Mucosa of rectum (tissue), 2 donors: Measurements from ENCODE around the gene PAWR.

Experiments used
- H3K27ac ChIP-seq, 2 donors: one replicate each; pipeline ENCODE4 v1.7.0; 2013; ENCODE audit warnings: inconsistent platforms in 2 of 2, low read depth in 2 of 2, low read length in 2 of 2
- H3K27me3 ChIP-seq, 2 donors: one replicate each; pipeline ENCODE4 v1.7.0; 2013; ENCODE audit warnings: low read length in 2 of 2; ENCODE audit not compliant: control insufficient read depth in 2 of 2, insufficient read depth in 2 of 2
- H3K36me3 ChIP-seq, 2 donors: one replicate each; pipeline ENCODE4 v1.7.0; 2013; ENCODE audit warnings: low read length in 2 of 2; ENCODE audit not compliant: control insufficient read depth in 2 of 2, insufficient read depth in 2 of 2
- H3K4me1 ChIP-seq, 2 donors: one replicate each; pipeline ENCODE4 v1.7.0; 2013; ENCODE audit warnings: low read length in 2 of 2, mild to moderate bottlenecking in 1 of 2; ENCODE audit not compliant: control insufficient read depth in 2 of 2, insufficient read depth in 2 of 2
- H3K4me3 ChIP-seq, 2 donors: one replicate each; pipeline ENCODE4 v1.7.0; 2013; ENCODE audit warnings: low read length in 2 of 2
- H3K9ac ChIP-seq, 2 donors: one replicate each; pipeline ENCODE4 v1.7.0; 2013; ENCODE audit warnings: low read length in 2 of 2, low read depth in 1 of 2, mild to moderate bottlenecking in 1 of 2
- H3K9me3 ChIP-seq, 2 donors: one replicate each; pipeline ENCODE4 v1.7.0; 2013; ENCODE audit warnings: low read length in 2 of 2; ENCODE audit not compliant: control insufficient read depth in 2 of 2
- donor health status: healthy.
- donor health status: Normal muscosa, but diverticular disease.

The PAWR gene, protein sequence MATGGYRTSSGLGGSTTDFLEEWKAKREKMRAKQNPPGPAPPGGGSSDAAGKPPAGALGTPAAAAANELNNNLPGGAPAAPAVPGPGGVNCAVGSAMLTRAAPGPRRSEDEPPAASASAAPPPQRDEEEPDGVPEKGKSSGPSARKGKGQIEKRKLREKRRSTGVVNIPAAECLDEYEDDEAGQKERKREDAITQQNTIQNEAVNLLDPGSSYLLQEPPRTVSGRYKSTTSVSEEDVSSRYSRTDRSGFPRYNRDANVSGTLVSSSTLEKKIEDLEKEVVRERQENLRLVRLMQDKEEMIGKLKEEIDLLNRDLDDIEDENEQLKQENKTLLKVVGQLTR

GRCh38 chr12:79690638-79691510 is at the start of gene PAWR:
Gene PAWR (minus strand): TSS chr12:79690964. CDS start chr12:79690244, 720 bp downstream.
- no peaks in the 10 kb centered on the region for H3K9me3 ChIP-seq
- peak within 1 kb of the TSS; percentile 90 to 95 for H3K4me3 ChIP-seq
- peaks cover 4 to 9% of the 10 kb centered on the region in 2 donors for H3K4me1 ChIP-seq
- H3K27me3 ChIP-seq = no peaks in the 10 kb centered on the region
- H3K36me3 ChIP-seq = no peaks in the 10 kb centered on the region
- H3K9ac ChIP-seq = peak within 1 kb of the TSS; percentile 66 to 92
- H3K27ac ChIP-seq = peak within 1 kb of the TSS; percentile 88 to 98

- Histone ChIP-seq H3K9ac (no peak overlapping the region), H3K4me1 (no peaks in the 10 kb centered on the region), H3K27ac (no peak overlapping the region), H3K36me3 (no peaks in the 10 kb centered on the region), H3K4me3 (no peak overlapping the region), H3K9me3 (no peaks in the 10 kb centered on the region), H3K27me3 (no peaks in the 10 kb centered on the region)
Measured at GRCh38 chr12:79737875-79738718, 47.3 kb upstream of the PAWR start.

DNA sequence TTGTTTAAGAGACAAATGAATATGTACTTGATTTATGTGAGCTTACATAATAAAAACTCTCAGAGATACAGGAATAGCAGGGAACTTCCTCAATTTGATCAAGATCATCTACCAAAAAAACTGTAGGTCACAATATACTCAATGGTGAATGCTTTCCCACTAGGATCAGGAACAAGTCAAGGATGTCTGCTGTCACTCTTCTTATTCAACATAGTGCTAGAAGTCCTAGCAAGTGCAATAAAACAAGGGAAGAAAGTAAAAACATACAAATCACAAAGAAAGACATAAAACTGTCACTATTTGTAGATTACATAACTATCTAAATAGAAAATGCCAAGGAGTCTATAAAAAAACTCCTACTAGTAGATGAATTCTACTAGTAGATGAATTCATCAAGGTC is 41.9 kb upstream of the PAWR start:
- H3K36me3 ChIP-seq = no peaks in the 10 kb centered on the region
- no peak overlapping the region for H3K27ac ChIP-seq
- no peak overlapping the region for H3K4me3 ChIP-seq
- no peaks in the 10 kb centered on the region for H3K27me3 ChIP-seq
- no peaks in the 10 kb centered on the region for H3K9me3 ChIP-seq
- no peaks in the 10 kb centered on the region for H3K4me1 ChIP-seq
- no peak overlapping the region for H3K9ac ChIP-seq

GRCh38 chr12:79725987-79726386 is 35.2 kb upstream of the PAWR start:
- Histone ChIP-seq H3K4me1 (no peaks in the 10 kb centered on the region), H3K9me3 (no peaks in the 10 kb centered on the region), H3K4me3 (no peak overlapping the region), H3K27ac (no peak overlapping the region), H3K36me3 (no peaks in the 10 kb centered on the region), H3K27me3 (no peaks in the 10 kb centered on the region), H3K9ac (no peak overlapping the region)

- Histone ChIP-seq H3K4me1 (no peaks in the 10 kb centered on the region), H3K4me3 (no peak overlapping the region), H3K36me3 (no peaks in the 10 kb centered on the region), H3K27me3 (no peaks in the 10 kb centered on the region), H3K27ac (no peak overlapping the region), H3K9me3 (no peaks in the 10 kb centered on the region), H3K9ac (no peak overlapping the region)
Measured at GRCh38 chr12:79717006-79717405, 26.2 kb upstream of the PAWR start.

DNA sequence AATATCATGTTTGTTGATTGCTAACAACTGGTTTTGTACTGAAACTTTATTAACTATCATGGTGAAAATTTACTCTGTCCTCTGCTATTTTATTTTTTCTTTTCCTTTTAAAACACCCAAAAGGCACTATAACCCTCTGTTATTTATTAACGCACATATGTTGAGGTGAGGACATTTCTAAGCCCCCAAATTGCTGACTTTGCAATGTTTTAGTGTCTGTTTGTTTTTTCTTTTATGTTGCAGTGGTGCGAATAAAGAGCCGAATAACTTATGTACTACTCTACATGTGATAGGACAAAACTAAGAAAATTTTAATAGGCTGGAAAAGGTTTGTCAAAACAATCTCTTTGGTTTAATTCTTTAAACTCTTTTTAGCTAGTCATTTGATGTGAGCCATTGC is 24.5 kb upstream of the PAWR start:
- Histone ChIP-seq H3K4me1 (no peaks in the 10 kb centered on the region), H3K4me3 (no peak overlapping the region), H3K9me3 (no peaks in the 10 kb centered on the region), H3K9ac (no peak overlapping the region), H3K27me3 (no peaks in the 10 kb centered on the region), H3K27ac (no peak overlapping the region), H3K36me3 (no peaks in the 10 kb centered on the region)

GRCh38 chr12:79710707-79711483 is 20.1 kb upstream of the PAWR start:
- no peak overlapping the region for H3K4me3 ChIP-seq
- no peaks in the 10 kb centered on the region for H3K36me3 ChIP-seq
- no peaks in the 10 kb centered on the region for H3K27me3 ChIP-seq
- H3K9me3 ChIP-seq = no peaks in the 10 kb centered on the region
- H3K4me1 ChIP-seq = no peaks in the 10 kb centered on the region
- H3K27ac ChIP-seq = no peak overlapping the region
- H3K9ac ChIP-seq = no peak overlapping the region

DNA sequence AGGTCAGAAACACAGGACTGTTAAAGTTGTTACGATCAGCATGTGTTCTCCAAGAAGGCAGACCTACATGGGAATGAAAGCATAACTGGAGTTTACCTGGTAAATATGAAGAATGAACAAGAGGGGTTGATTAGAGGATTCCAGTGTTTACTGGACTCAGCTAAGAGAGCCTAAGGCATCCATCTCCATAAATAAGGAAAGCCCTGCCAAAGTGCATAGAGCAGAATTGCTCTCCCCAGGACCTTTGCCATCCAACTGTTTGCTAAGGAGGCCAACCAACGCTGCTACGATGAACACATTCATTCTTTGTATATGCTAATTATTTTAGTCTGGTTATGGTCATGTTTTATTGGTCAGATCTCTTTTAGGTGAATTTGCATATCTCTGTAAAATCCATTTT is 17.1 kb upstream of the PAWR start:
- H3K9ac ChIP-seq = no peak overlapping the region
- no peaks in the 10 kb centered on the region for H3K36me3 ChIP-seq
- no peak overlapping the region for H3K4me3 ChIP-seq
- no peaks in the 10 kb centered on the region for H3K27me3 ChIP-seq
- H3K27ac ChIP-seq = no peak overlapping the region
- no peaks in the 10 kb centered on the region for H3K4me1 ChIP-seq
- no peaks in the 10 kb centered on the region for H3K9me3 ChIP-seq

DNA sequence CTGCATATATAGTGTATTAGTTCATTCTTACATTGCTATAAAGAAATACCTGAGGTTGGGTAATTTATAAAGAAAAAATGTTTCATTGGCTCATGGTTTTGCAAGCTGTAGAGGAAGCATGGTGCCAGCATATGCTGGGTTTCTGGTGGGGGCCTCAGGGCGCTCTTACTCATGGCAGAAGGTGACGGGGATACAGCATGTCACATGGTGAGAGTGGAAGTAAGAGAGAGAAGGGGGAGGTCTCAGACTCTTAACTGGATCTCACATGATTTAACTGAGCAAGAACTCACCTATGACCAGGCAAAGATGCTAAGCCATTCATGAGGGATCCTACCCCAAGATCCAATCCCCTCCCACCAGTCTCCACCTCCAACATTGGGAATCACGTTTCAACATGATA is 15.9 kb upstream of the PAWR start:
- H3K36me3 ChIP-seq = no peaks in the 10 kb centered on the region
- no peaks in the 10 kb centered on the region for H3K9me3 ChIP-seq

More for the DNA sequence above, 15.9 kb upstream of the PAWR start:
- Histone ChIP-seq H3K4me3 (no peak overlapping the region), H3K27ac (no peak overlapping the region), H3K4me1 (no peaks in the 10 kb centered on the region), H3K9ac (no peak overlapping the region), H3K27me3 (no peaks in the 10 kb centered on the region)
